Naive B cell (primary cell): ENCODE measurements around the gene TRAK1. TPM values are rescaled to one million over a fixed set of nuclear protein-coding genes. Genes with fewer than 3 reads are reported as not detected.
A peak's percentile ranks its signal among the peaks of the same experiment; 100 is the strongest.
"Not testable (repeated sequence)": the region's sequence is repeated elsewhere in the genome, so short reads cannot be mapped to it uniquely, and the experiment has no call there.

Experiments
- ATAC-seq, 2 donors: fragments of 150-1000 bp; cut with Tn5 transposase; 2 replicates each; pipeline ENCODE4 v1.10.0; 2021; ENCODE audit warnings: low read depth in 2 of 2, mild to moderate bottlenecking in 2 of 2, moderate library complexity in 2 of 2
- DNase-seq: peaks from one replicate; pipeline ENCODE4 v3.0.0; 2022
- H3K27ac Mint-ChIP-seq, 6 donors: one replicate each; pipeline ENCODE4 v1.8.0; 2020 to 2022; ENCODE audit warnings: mild to moderate bottlenecking in 6 of 6, mixed read lengths in 6 of 6, moderate library complexity in 5 of 6, inconsistent platforms in 2 of 6
- H3K27me3 Mint-ChIP-seq, 3 donors: one replicate each; pipeline ENCODE4 v1.8.0; 2021 to 2022; ENCODE audit warnings: mixed read lengths in 3 of 3, mild to moderate bottlenecking in 1 of 3
- H3K36me3 Mint-ChIP-seq, 2 donors: one replicate each; pipeline ENCODE4 v1.8.0; 2020 to 2022; ENCODE audit warnings: mixed read lengths in 2 of 2, inconsistent platforms in 1 of 2, mild to moderate bottlenecking in 1 of 2
- H3K4me1 Mint-ChIP-seq, 3 donors: one replicate each; pipeline ENCODE4 v1.8.0; 2020 to 2022; ENCODE audit warnings: mixed read lengths in 3 of 3, inconsistent platforms in 1 of 3, mild to moderate bottlenecking in 1 of 3, moderate library complexity in 1 of 3
- H3K4me3 Mint-ChIP-seq, 8 donors: one replicate each; pipeline ENCODE4 v1.8.0; 2020 to 2022; ENCODE audit warnings: mild to moderate bottlenecking in 8 of 8, mixed read lengths in 8 of 8, moderate library complexity in 8 of 8, inconsistent platforms in 2 of 8
- H3K9me3 Mint-ChIP-seq, 7 donors: one replicate each; pipeline ENCODE4 v1.8.0; 2020 to 2022; ENCODE audit warnings: mixed read lengths in 7 of 7, mild to moderate bottlenecking in 5 of 7, inconsistent platforms in 2 of 7, moderate library complexity in 1 of 7
- polyA plus RNA-seq, 6 donors: library from polyadenylated mRNA; unstranded; fragments of 300-500 nt; fragmentation: Illumina TruSeq; gene quantifications; one replicate each; pipeline ENCODE4 v1.2.3, GENCODE V29; 2021; ENCODE audit warnings: low read depth in 6 of 6

TRAK1 gene
- polyA plus RNA-seq, 6 donors from 2014 or later = 20.5 to 54.1 (median 28.4) TPM

DNA sequence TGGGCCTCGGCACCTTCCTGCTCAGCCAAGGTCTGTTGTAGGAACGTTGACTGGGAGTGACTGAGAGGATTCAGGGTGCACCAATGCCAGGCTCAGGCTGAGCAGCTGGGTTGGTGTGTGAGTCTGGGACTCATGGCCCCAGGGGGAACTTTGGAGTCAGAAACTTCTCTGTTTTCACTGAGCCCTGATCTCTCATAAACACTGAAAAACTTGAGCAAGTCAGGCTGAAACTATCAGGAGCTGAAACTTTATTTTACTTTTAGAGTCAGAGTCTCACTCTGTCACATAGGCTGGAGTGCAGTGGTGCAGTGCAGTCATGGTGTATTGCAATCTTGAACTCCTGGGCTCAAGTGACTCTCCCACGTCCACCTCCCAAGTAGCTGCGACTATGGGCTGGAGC lies 3.0 kb downstream of the TRAK1 start:
- peaks cover 65 to 89% (median 81%) of the 10 kb centered on the region in 3 donors for H3K4me1 Mint-ChIP-seq

DNA sequence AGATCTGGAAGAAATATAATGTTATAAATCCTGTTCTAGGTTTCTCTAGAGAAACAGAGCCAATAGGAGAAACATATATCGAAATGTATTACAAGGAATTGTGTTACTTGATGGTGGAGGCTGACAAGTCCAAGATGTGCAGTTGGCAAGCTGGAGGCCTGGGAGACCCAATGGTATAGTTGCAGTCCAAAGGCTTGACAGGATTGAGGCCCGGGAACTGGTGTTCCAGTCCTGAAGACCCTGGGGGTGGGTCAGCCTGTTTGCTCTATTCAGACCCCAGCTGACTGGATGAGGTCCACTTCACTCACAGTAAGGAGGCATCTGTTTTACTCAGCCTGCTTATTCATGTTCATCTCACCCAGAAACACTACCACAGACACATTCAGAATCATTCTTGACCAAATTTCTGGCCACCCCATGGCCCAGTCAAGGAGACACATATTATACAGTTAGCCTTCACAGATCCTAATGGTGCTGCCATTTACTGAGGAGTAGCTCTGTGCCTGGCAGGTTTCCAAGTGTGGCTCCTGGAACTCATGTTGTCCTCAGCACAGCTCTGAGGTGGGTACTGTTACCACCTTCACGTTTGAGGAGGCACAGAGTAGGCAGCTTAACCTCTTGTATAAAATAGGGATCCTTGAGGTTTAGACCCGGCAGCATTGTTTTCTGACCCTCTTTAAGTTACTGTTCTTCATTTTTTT lies 3.7 kb downstream of the TRAK1 start:
- H3K27me3 Mint-ChIP-seq = no peaks in the 10 kb centered on the region
- DNase-seq (no peak), ATAC-seq (peak in 1 of 2 donors; percentile 29)
- H3K9me3 Mint-ChIP-seq = peaks cover 0 to 11% (median 6%) of the 10 kb centered on the region in 7 donors
- H3K27ac Mint-ChIP-seq = peak overlapping the region; percentile 46 to 91 (median 76)
- peaks cover 65 to 89% (median 81%) of the 10 kb centered on the region in 3 donors for H3K4me1 Mint-ChIP-seq
- peak overlapping the region in 2 of 8 donors; percentile 32 to 52 for H3K4me3 Mint-ChIP-seq
- peaks cover 14 to 28% of the 10 kb centered on the region in 2 donors for H3K36me3 Mint-ChIP-seq

More for the DNA sequence above, 3.0 kb downstream of the TRAK1 start:
- H3K9me3 Mint-ChIP-seq = peaks cover 0 to 13% (median 6%) of the 10 kb centered on the region in 7 donors
- ATAC-seq = peak; percentile 30 to 58
- peak overlapping the region in 4 of 8 donors; percentile 3 to 52 (median 38) for H3K4me3 Mint-ChIP-seq
- H3K36me3 Mint-ChIP-seq = peaks cover 14 to 35% of the 10 kb centered on the region in 2 donors
- no peaks in the 10 kb centered on the region for H3K27me3 Mint-ChIP-seq
- DNase-seq = no peak
- H3K27ac Mint-ChIP-seq = peak overlapping the region; percentile 29 to 91 (median 76)

- H3K27me3 Mint-ChIP-seq = no peaks in the 10 kb centered on the region
Measured at GRCh38 chr3:42095540-42095939, 4.4 kb downstream of the TRAK1 start.

GRCh38 chr3:42096796-42097565 lies 5.8 kb downstream of the TRAK1 start:
- Mint-ChIP-seq H3K9me3 (peaks cover 0 to 5% (median 3%) of the 10 kb centered on the region in 7 donors), H3K27ac (peak overlapping the region in 5 of 6 donors; percentile 14 to 93 (median 73)), H3K4me3 (no peak overlapping the region), H3K4me1 (peaks cover 56 to 77% (median 72%) of the 10 kb centered on the region in 3 donors), H3K27me3 (no peaks in the 10 kb centered on the region), H3K36me3 (peaks cover 7 to 8% of the 10 kb centered on the region in 2 donors)
- ATAC-seq (no peak), DNase-seq (no peak)

More at GRCh38 chr3:42095540-42095939, 4.4 kb downstream of the TRAK1 start:
- peaks cover 0 to 8% (median 6%) of the 10 kb centered on the region in 7 donors for H3K9me3 Mint-ChIP-seq
- H3K4me1 Mint-ChIP-seq = peaks cover 68 to 85% (median 78%) of the 10 kb centered on the region in 3 donors
- DNase-seq = no peak
- H3K36me3 Mint-ChIP-seq = peaks cover 14 to 22% of the 10 kb centered on the region in 2 donors
- H3K27ac Mint-ChIP-seq = peak overlapping the region in 5 of 6 donors; percentile 35 to 86 (median 67)
- peak overlapping the region in 1 of 8 donors; percentile 6 for H3K4me3 Mint-ChIP-seq
- no peak for ATAC-seq

- H3K4me3 Mint-ChIP-seq = no peak overlapping the region
- DNase-seq = no peak
- peaks cover 54 to 77% (median 72%) of the 10 kb centered on the region in 3 donors for H3K4me1 Mint-ChIP-seq
- H3K27ac Mint-ChIP-seq = peak overlapping the region in 5 of 6 donors; percentile 73 to 93 (median 84)
- no peaks in the 10 kb centered on the region for H3K27me3 Mint-ChIP-seq
- H3K9me3 Mint-ChIP-seq = no peaks in the 10 kb centered on the region
- peaks cover under 1 to 2% of the 10 kb centered on the region in 2 donors for H3K36me3 Mint-ChIP-seq
- no peak for ATAC-seq
Measured at GRCh38 chr3:42097566-42097946, 6.4 kb downstream of the TRAK1 start.

- H3K9me3 Mint-ChIP-seq = no peaks in the 10 kb centered on the region
Measured at GRCh38 chr3:42098171-42098570, 7.0 kb downstream of the TRAK1 start.

DNA sequence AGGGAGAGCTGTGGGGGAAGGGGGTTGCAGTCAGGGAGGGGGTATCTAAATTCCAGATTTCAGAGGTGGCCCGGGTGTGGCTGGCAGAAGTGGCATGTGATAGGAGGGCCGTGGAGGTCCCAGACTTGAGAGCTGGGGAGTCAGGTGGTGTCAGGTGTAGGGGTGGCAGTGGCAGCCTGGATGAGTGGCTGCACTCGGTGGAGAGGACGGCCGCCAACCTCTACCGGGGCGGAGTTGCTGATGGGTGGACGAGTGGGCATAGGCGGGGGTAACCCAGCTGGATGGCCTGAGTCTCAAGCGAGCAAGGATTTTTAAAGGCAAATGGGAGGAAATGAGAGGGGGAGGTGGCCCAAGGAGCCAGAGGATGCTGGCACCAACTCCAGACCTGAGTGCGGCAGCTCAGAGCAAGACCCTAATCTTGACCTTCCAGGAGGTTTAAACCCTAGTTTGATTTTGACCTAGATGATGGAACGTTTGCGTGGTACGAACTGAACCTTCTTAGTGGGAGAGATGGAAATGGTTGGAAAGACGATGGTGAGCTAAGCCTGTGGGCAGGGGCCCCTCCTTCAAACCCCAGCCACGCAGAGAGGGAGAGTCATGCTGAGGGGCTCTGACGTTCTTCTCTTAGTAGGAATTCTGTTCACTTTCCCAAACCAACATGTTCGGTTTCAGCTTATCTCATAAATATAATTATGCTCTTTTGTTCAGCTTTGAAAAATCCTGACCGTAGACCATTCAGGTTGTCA lies 8.0 kb downstream of the TRAK1 start:
- Mint-ChIP-seq H3K27me3 (no peaks in the 10 kb centered on the region), H3K27ac (peak overlapping the region; percentile 57 to 97 (median 94)), H3K4me1 (peaks cover 52 to 70% (median 63%) of the 10 kb centered on the region in 3 donors), H3K4me3 (peak overlapping the region in 1 of 8 donors; percentile 63), H3K9me3 (no peaks in the 10 kb centered on the region), H3K36me3 (no peaks in the 10 kb centered on the region)
- ATAC-seq = no peak
- DNase-seq = no peak

More at GRCh38 chr3:42098171-42098570, 7.0 kb downstream of the TRAK1 start:
- Mint-ChIP-seq H3K4me1 (peaks cover 54 to 77% (median 72%) of the 10 kb centered on the region in 3 donors), H3K36me3 (no peaks in the 10 kb centered on the region), H3K4me3 (no peak overlapping the region), H3K27me3 (no peaks in the 10 kb centered on the region), H3K27ac (peak overlapping the region; percentile 73 to 98 (median 92))
- DNase-seq (no peak), ATAC-seq (no peak)

GRCh38 chr3:42101048-42101447 lies 9.9 kb downstream of the TRAK1 start:
- no peak overlapping the region for H3K4me3 Mint-ChIP-seq
- peaks cover 7 to 8% of the 10 kb centered on the region in 2 donors for H3K36me3 Mint-ChIP-seq
- peaks cover 0 to 5% (median 0%) of the 10 kb centered on the region in 7 donors for H3K9me3 Mint-ChIP-seq
- no peak for DNase-seq
- ATAC-seq = no peak
- peaks cover 52 to 60% (median 57%) of the 10 kb centered on the region in 3 donors for H3K4me1 Mint-ChIP-seq
- no peaks in the 10 kb centered on the region for H3K27me3 Mint-ChIP-seq
- H3K27ac Mint-ChIP-seq = peak overlapping the region in 2 of 6 donors; percentile 67 to 93

- H3K9me3 Mint-ChIP-seq = peaks cover 0 to 5% (median 0%) of the 10 kb centered on the region in 7 donors
- no peak for DNase-seq
- no peaks in the 10 kb centered on the region for H3K27me3 Mint-ChIP-seq
- no peak for ATAC-seq
- no peak overlapping the region for H3K4me3 Mint-ChIP-seq
- peaks cover 52 to 57% (median 56%) of the 10 kb centered on the region in 3 donors for H3K4me1 Mint-ChIP-seq
- H3K36me3 Mint-ChIP-seq = peaks cover 7 to 8% of the 10 kb centered on the region in 2 donors
- H3K27ac Mint-ChIP-seq = peak overlapping the region in 2 of 6 donors; percentile 67 to 93
Measured at GRCh38 chr3:42101481-42101880, 10.3 kb downstream of the TRAK1 start.

DNA sequence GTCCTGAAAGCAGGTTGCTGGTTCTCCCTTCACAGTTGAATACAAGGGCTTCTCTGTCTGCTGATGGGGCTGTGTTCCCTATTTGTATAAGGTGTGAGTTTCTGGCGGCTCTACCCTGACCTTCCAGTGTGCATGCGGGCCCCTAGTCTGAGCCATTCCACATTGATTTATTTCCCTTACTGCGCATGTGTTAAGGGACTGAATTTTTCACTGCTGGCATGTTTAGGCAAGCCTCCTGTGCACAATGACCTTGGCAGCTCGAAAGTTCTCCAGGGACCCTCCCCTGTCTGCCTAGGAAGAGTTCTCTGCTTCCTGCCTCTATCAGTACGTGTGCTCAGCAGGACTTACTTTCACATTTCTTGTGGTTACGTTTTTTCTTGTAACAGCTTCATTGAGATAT lies 11.4 kb downstream of the TRAK1 start:
- Mint-ChIP-seq H3K9me3 (peaks cover 0 to 5% (median 0%) of the 10 kb centered on the region in 7 donors), H3K27ac (peak overlapping the region in 4 of 6 donors; percentile 29 to 76 (median 42)), H3K4me3 (peak overlapping the region in 2 of 8 donors; percentile 15 to 51), H3K36me3 (peaks cover 7 to 8% of the 10 kb centered on the region in 2 donors), H3K4me1 (peaks cover 45 to 50% (median 47%) of the 10 kb centered on the region in 3 donors), H3K27me3 (no peaks in the 10 kb centered on the region)
- ATAC-seq = peak in 1 of 2 donors; percentile 32
- no peak for DNase-seq

GRCh38 chr3:42103921-42104665 lies 12.9 kb downstream of the TRAK1 start:
- Mint-ChIP-seq H3K4me3 (peak overlapping the region in 1 of 8 donors; percentile 16), H3K4me1 (peaks cover 35 to 50% (median 40%) of the 10 kb centered on the region in 3 donors)
- DNase-seq, H3K9me3 Mint-ChIP-seq, H3K36me3 Mint-ChIP-seq, ATAC-seq, H3K27me3 Mint-ChIP-seq, H3K27ac Mint-ChIP-seq: not testable (repeated sequence)

DNA sequence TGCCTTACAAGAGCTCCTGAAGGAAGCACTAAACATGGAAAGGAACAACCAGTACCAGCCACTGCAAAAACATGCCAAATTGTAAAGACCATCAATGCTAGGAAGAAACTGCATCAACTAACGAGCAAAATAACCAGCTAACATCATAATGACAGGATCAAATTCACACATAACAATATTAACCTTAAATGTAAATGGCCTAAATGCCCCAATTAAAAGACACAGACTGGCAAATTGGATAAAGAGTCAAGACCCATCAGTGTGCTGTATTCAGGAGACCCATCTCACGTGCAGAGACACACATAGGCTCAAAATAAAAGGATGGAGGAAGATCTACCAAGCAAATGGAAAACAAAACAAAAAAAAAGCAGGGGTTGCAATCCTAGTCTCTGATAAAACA lies 14.8 kb downstream of the TRAK1 start:
- H3K27me3 Mint-ChIP-seq, DNase-seq, ATAC-seq, H3K27ac Mint-ChIP-seq, H3K36me3 Mint-ChIP-seq, H3K9me3 Mint-ChIP-seq, H3K4me3 Mint-ChIP-seq: not testable (repeated sequence)
- H3K4me1 Mint-ChIP-seq = peaks cover 35 to 52% (median 48%) of the 10 kb centered on the region in 3 donors
